ENCODE results near the gene LNP1.

- TF ChIP-seq EZH2phosphoT487 (IDR thresholded peaks at IDR 0.05; ENCODE audit: borderline replicate concordance, low read depth, low read length) (no peak), CTCF (conservative IDR thresholded peaks at IDR 0.05; ENCODE audit: low read length) (no peak)
Observed at GRCh38 chr3:100482176-100482575, 80.8 kb downstream of the LNP1 start.

Measured in OCI-LY7 (cell line).